HTR-8/SVneo (cell line): ENCODE measurements around the gene GNG4.
A peak's percentile ranks its signal among the peaks of the same experiment; 100 is the strongest.

Experiments used
- DNase-seq: peaks from one replicate; pipeline ENCODE4 v3.0.0; 2011; ENCODE audit warnings: low spot score, mixed read lengths; ENCODE audit not compliant: insufficient read length
- FAIRE-seq: peaks from 2 replicates; lab custom pipeline; 2011; peaks lifted over from hg19 to GRCh38; lab: Jason Lieb, UNC

GNG4 gene

GRCh38 chr1:235649368-235650163 is at the start of gene GNG4:
Gene GNG4, minus strand, starts transcription at chr1:235649784. Its CDS starts 65,946 bp downstream, at chr1:235583838.
- peak; percentile 74 for FAIRE-seq
- DNase-seq: peak; percentile 73

- no peak for FAIRE-seq
- no peak for DNase-seq
Measured at GRCh38 chr1:235697508-235697907, 47.9 kb upstream of the GNG4 start.

- FAIRE-seq: no peak
- DNase-seq: no peak
Measured at GRCh38 chr1:235689356-235689755, 39.8 kb upstream of the GNG4 start.

- DNase-seq: no peak
- no peak for FAIRE-seq
Measured at GRCh38 chr1:235688096-235688495, 38.5 kb upstream of the GNG4 start.

GRCh38 chr1:235683653-235684052 is 34.1 kb upstream of the GNG4 start:
- FAIRE-seq (no peak), DNase-seq (no peak)

- FAIRE-seq: no peak
- DNase-seq: no peak
Measured at GRCh38 chr1:235682216-235682615, 32.6 kb upstream of the GNG4 start.

- FAIRE-seq (no peak), DNase-seq (no peak)
Measured at GRCh38 chr1:235679644-235680043, 30.1 kb upstream of the GNG4 start.

GRCh38 chr1:235679005-235679404 is 29.4 kb upstream of the GNG4 start:
- FAIRE-seq (no peak), DNase-seq (no peak)

GRCh38 chr1:235675152-235675890 is 25.7 kb upstream of the GNG4 start:
- FAIRE-seq: no peak
- DNase-seq: no peak

GRCh38 chr1:235673981-235674380 is 24.4 kb upstream of the GNG4 start:
- DNase-seq (no peak), FAIRE-seq (no peak)

GRCh38 chr1:235671992-235672391 is 22.4 kb upstream of the GNG4 start:
- no peak for FAIRE-seq
- no peak for DNase-seq

- no peak for DNase-seq
- FAIRE-seq: no peak
Measured at GRCh38 chr1:235670157-235670776, 20.7 kb upstream of the GNG4 start.

GRCh38 chr1:235669277-235669676 is 19.7 kb upstream of the GNG4 start:
- DNase-seq (no peak), FAIRE-seq (no peak)

- no peak for FAIRE-seq
- DNase-seq: no peak
Measured at GRCh38 chr1:235663628-235664027, 14.0 kb upstream of the GNG4 start.

GRCh38 chr1:235661568-235661967 is 12.0 kb upstream of the GNG4 start:
- FAIRE-seq (no peak), DNase-seq (no peak)

GRCh38 chr1:235659186-235659771 is 9.7 kb upstream of the GNG4 start:
- DNase-seq (no peak), FAIRE-seq (no peak)

- DNase-seq (no peak), FAIRE-seq (no peak)
Measured at GRCh38 chr1:235657747-235658526, 8.4 kb upstream of the GNG4 start.

- no peak for FAIRE-seq
- no peak for DNase-seq
Measured at GRCh38 chr1:235657269-235657668, 7.7 kb upstream of the GNG4 start.

GRCh38 chr1:235652364-235652763 is 2.8 kb upstream of the GNG4 start:
- FAIRE-seq: no peak
- DNase-seq: no peak
